GM12878 (cell line): ENCODE data around the gene DYSF. TPM values are rescaled to one million over a fixed set of nuclear protein-coding genes. Genes with fewer than 3 reads are reported as not detected.

Source experiments
- CREM ChIP-seq: IDR thresholded peaks from 2 replicates; pipeline ENCODE4 v1.6.1; 2014; ENCODE audit warnings: antibody characterized with exemption, low read depth
- NFYB ChIP-seq: IDR thresholded peaks from 2 replicates; pipeline ENCODE4 v1.6.1; 2011; ENCODE audit warnings: low read depth, mild to moderate bottlenecking, low read length, improper control_type of control experiment, moderate library complexity; ENCODE audit not compliant: insufficient read depth
- NKRF ChIP-seq: fragments of 450-650 bp; conservative IDR thresholded peaks from 2 replicates; pipeline ENCODE4 v1.6.1; 2017; ENCODE audit warnings: mild to moderate bottlenecking, moderate library complexity
- SIX5 ChIP-seq: IDR thresholded peaks from 2 replicates; pipeline ENCODE4 v1.6.1; 2011; ENCODE audit warnings: mild to moderate bottlenecking, low read depth, low read length, moderate library complexity; ENCODE audit not compliant: severe bottlenecking
- SUPT20H ChIP-seq: IDR thresholded peaks from 2 replicates; pipeline ENCODE4 v1.6.1; 2011; ENCODE audit warnings: low read depth, mild to moderate bottlenecking, low read length, moderate library complexity, borderline replicate concordance; ENCODE audit not compliant: control insufficient read depth
- USF1 ChIP-seq: IDR thresholded peaks from 2 replicates; pipeline ENCODE4 v1.6.1; 2011; ENCODE audit warnings: borderline replicate concordance, low read depth, mild to moderate bottlenecking, moderate library complexity, mixed read lengths, low read length; ENCODE audit not compliant: insufficient read depth; ENCODE audit errors: extremely low read length
- USF2 ChIP-seq: IDR thresholded peaks from 2 replicates; pipeline ENCODE4 v1.6.1; 2011; ENCODE audit warnings: low read depth, low read length, improper control_type of control experiment, borderline replicate concordance
- ZNF274 ChIP-seq: IDR thresholded peaks from one replicate; pipeline ENCODE4 v1.8.0; 2011; ENCODE audit not compliant: insufficient read length, insufficient read depth
- polyA plus RNA-seq, 11 experiments: library from polyadenylated mRNA; depleted of rRNA in 4 of 11; unstranded in 6 of 11; stranded (reverse) in 5 of 11; fragments of >200 nt; fragmentation: Nextera tagmentation in 4 of 11; fragmentation: Illumina TruSeq in 1 of 11; extraction: Ambion mirVana in 4 of 11; extraction: Trizol in 1 of 11; gene quantifications; 1 replicate in 1 of 11; 2 replicates in 10 of 11; pipeline versions ENCODE4 v1.2.1 to v1.2.3, GENCODE V29; 2011 to 2016; ENCODE audit warnings: inconsistent platforms in 2 of 11, missing spikeins in 2 of 11, low read depth in 1 of 11
- total RNA-seq, 4 experiments: library from RNA; depleted of rRNA in 3 of 4; stranded (reverse); fragments of >200 nt in 3 of 4; fragmentation: Illumina TruSeq in 1 of 4; extraction: Trizol in 1 of 4; gene quantifications; 2 replicates each; pipeline versions ENCODE4 v1.2.1 to v1.2.3, GENCODE V29; 2013 to 2021

Gene DYSF
- total and polyA plus RNA-seq, 10 of the 15 experiments (the other 5 are each of a cell fraction or from before 2014, with no cell fraction given): under 0.01 to 0.15 (median 0.03) TPM; not detected in 7

GRCh38 chr2:71661782-71662181 is 208.4 kb downstream of the DYSF start (continued):
- TF ChIP-seq NKRF (no peak), CREM (no peak), NFYB (no peak), SIX5 (no peak), USF1 (no peak), SUPT20H (no peak), ZNF274 (no peak), USF2 (no peak)
